Panc1 (cell line): Measurements from ENCODE around the gene RHD. TPM values are rescaled to one million over a fixed set of nuclear protein-coding genes. Genes with fewer than 3 reads are reported as not detected.

Experiments
- ATAC-seq: fragments of 200-7000 bp; cut with Tn5 transposase; 2 replicates; pipeline ENCODE4 v1.9.1; 2020; ENCODE audit warnings: mild to moderate bottlenecking, moderate library complexity
- BruUV-seq: library from RNA; stranded (reverse); fragments of 400-500 nt; replicated peaks from 2 replicates; lab custom pipeline; 2021; lab: Mats Ljungman, UMichigan
- CTCF ChIA-PET: fragments of 300-600 bp; sonication (Branson Sonifier 250); formaldehyde crosslinking; loops from one replicate; lab custom pipeline; 2022; ENCODE audit warnings: antibody characterized with exemption; lab: Charles Lee
- POLR2A ChIA-PET: fragments of 300-600 bp; sonication (Branson Sonifier 250); formaldehyde crosslinking; loops from one replicate; lab custom pipeline; 2022; ENCODE audit warnings: antibody characterized with exemption; lab: Charles Lee
- DNase-seq: peaks from one replicate; pipeline ENCODE4 v3.0.0-alpha.2; 2010; ENCODE audit warnings: low read depth, low spot score
- H3K27ac ChIP-seq: 2 replicates; pipeline ENCODE4 v1.5.1; 2011; ENCODE audit warnings: mild to moderate bottlenecking, low read length, inconsistent platforms
- H3K27me3 ChIP-seq: fragments of 200-500 bp; sonication (Bioruptor generic); 2 replicates; pipeline ENCODE4 v1.6.0; 2014; ENCODE audit warnings: low read length, inconsistent platforms; ENCODE audit not compliant: control insufficient read depth, insufficient read depth
- H3K36me3 ChIP-seq: fragments of 200-500 bp; sonication (Bioruptor generic); 2 replicates; pipeline ENCODE4 v1.5.1; 2014; ENCODE audit warnings: inconsistent platforms, mild to moderate bottlenecking, low read length, moderate library complexity; ENCODE audit not compliant: control insufficient read depth, insufficient read depth
- H3K4me1 ChIP-seq: 2 replicates; pipeline ENCODE4 v1.5.1; 2011; ENCODE audit warnings: inconsistent platforms, mild to moderate bottlenecking, low read length, moderate library complexity; ENCODE audit not compliant: control insufficient read depth, insufficient read depth
- H3K4me3 ChIP-seq, 2 experiments: 2 replicates each; pipeline ENCODE4 v1.5.1; 2011 to 2012; ENCODE audit warnings: low read depth in 2 of 2, low read length in 2 of 2, mild to moderate bottlenecking in 2 of 2, inconsistent platforms in 1 of 2, moderate library complexity in 1 of 2
- H3K9me3 ChIP-seq: fragments of 200-500 bp; sonication (Bioruptor generic); 2 replicates; pipeline ENCODE4 v1.5.1; 2014; ENCODE audit warnings: low read depth, mild to moderate bottlenecking, inconsistent platforms, low read length, moderate library complexity; ENCODE audit not compliant: control insufficient read depth, insufficient read depth
- POLR2AphosphoS5 ChIP-seq: IDR thresholded peaks from 2 replicates; pipeline ENCODE4 v1.6.1; 2012; ENCODE audit warnings: mild to moderate bottlenecking, low read depth, low read length, moderate library complexity
- REST ChIP-seq, 2 experiments: IDR thresholded peaks; 2 replicates each; pipeline ENCODE4 v1.6.1; 2011 to 2012; ENCODE audit warnings: low read depth in 2 of 2, control low read depth in 1 of 2, low read length in 1 of 2, mild to moderate bottlenecking in 1 of 2, moderate library complexity in 1 of 2; ENCODE audit not compliant: insufficient read depth in 1 of 2
- SIN3A ChIP-seq: IDR thresholded peaks from 2 replicates; pipeline ENCODE4 v1.6.1; 2012; ENCODE audit warnings: low read depth, mild to moderate bottlenecking, low read length, moderate library complexity, borderline replicate concordance; ENCODE audit not compliant: insufficient read depth
- TCF7L2 ChIP-seq: IDR thresholded peaks from 2 replicates; pipeline ENCODE4 v1.6.1; 2011; ENCODE audit warnings: mild to moderate bottlenecking, low read depth, low read length, inconsistent platforms
- in situ Hi-C: cut with HindIII; loops from 2 replicates; pipeline ENCODE4 v1.10.0; 2016; ENCODE audit warnings: low sequenced_read_pairs, low pct_unique_long_range_greater_than_20kb
- intact Hi-C: fragments of 100-400 bp; cut with micrococcal nuclease; formaldehyde crosslinking; loops from one replicate; pipeline ENCODE4 v1.10.0; 2022; ENCODE audit not compliant: unreplicated experiment
- total RNA-seq: library from RNA; stranded (reverse); gene quantifications from one replicate; pipeline ENCODE4 v1.2.1, GENCODE V29; 2021; ENCODE audit not compliant: unreplicated experiment
- TF ChIP-seq, protein P1 (sequence below): fragments of 450-650 bp; IDR thresholded peaks from 2 replicates; pipeline ENCODE4 v1.5.1; 2017; ENCODE audit warnings: mild to moderate bottlenecking

The RHD gene
- total RNA-seq, 1 experiment from 2014 or later, result not detected

- DNase-seq (peak; percentile 71), ATAC-seq (peak; percentile 91)
- Histone ChIP-seq H3K36me3 (no peaks in the 10 kb centered on the region), H3K9me3 (no peaks in the 10 kb centered on the region), H3K4me3 (no peak overlapping the region), H3K27me3 (no peaks in the 10 kb centered on the region), H3K4me1 (0 out of 2 replicates have a peak, but pooled peaks cover 2% of the 10 kb centered on the region), H3K27ac (no peak overlapping the region)
- ChIA-PET POLR2A (interaction anchor here (1.1 kb wide), 1 partner anchor 22 kb away, joined by 3 read pairs; the partner anchor contains the start of gene SYF2), CTCF (no interaction called here)
- intact Hi-C loops (no loop called here), in situ Hi-C loops (no loop called here)
- BruUV-seq, result no TSS peak
- TF ChIP-seq SIN3A, result no peak
- no peak for TF ChIP-seq POLR2AphosphoS5
- no peak for TF ChIP-seq TCF7L2
- TF ChIP-seq REST (IDR thresholded peaks at IDR 0.05; ENCODE audit: insufficient read depth in 1 of 2, low read depth in 2 of 2, low read length in 1 of 2), result no peak
- TF ChIP-seq, protein P1, sequence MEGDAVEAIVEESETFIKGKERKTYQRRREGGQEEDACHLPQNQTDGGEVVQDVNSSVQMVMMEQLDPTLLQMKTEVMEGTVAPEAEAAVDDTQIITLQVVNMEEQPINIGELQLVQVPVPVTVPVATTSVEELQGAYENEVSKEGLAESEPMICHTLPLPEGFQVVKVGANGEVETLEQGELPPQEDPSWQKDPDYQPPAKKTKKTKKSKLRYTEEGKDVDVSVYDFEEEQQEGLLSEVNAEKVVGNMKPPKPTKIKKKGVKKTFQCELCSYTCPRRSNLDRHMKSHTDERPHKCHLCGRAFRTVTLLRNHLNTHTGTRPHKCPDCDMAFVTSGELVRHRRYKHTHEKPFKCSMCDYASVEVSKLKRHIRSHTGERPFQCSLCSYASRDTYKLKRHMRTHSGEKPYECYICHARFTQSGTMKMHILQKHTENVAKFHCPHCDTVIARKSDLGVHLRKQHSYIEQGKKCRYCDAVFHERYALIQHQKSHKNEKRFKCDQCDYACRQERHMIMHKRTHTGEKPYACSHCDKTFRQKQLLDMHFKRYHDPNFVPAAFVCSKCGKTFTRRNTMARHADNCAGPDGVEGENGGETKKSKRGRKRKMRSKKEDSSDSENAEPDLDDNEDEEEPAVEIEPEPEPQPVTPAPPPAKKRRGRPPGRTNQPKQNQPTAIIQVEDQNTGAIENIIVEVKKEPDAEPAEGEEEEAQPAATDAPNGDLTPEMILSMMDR, result no peak
Measured at GRCh38 chr1:25253911-25254310, 18.4 kb upstream of the RHD start.

- no peak for ATAC-seq
- in situ Hi-C loops, result no loop called here
- POLR2A ChIA-PET, result interaction anchor here (0.6 to 0.7 kb wide), 2 partner anchors 13 to 1675 kb away, joined by 6 to 7 read pairs; no protein-coding TSS in a partner anchor
Measured at GRCh38 chr1:25255706-25256577, 16.4 kb upstream of the RHD start.

More at GRCh38 chr1:25255706-25256577, 16.4 kb upstream of the RHD start:
- BruUV-seq, result no TSS peak
- H3K4me3 ChIP-seq, result no peak overlapping the region
- no peak overlapping the region for H3K27ac ChIP-seq
- no peaks in the 10 kb centered on the region for H3K9me3 ChIP-seq
- TF ChIP-seq REST (IDR thresholded peaks at IDR 0.05; ENCODE audit: insufficient read depth in 1 of 2, low read depth in 2 of 2, low read length in 1 of 2), result no peak
- TF ChIP-seq, protein P1, result no peak
- no peaks in the 10 kb centered on the region for H3K36me3 ChIP-seq
- CTCF ChIA-PET, result interaction anchor here (0.6 kb wide), 2 partner anchors 24 to 715 kb away, joined by 3 to 4 read pairs; no protein-coding TSS in a partner anchor
- intact Hi-C loops, result no loop called here
- H3K27me3 ChIP-seq, result no peaks in the 10 kb centered on the region
- peaks cover 5% of the 10 kb centered on the region; the same call in 1 of the 2 replicates for H3K4me1 ChIP-seq
- no peak for DNase-seq
